Ovary (tissue), 3 donors: ENCODE results near the gene IGF1R.

Experiments
- CTCF ChIP-seq, 3 donors: fragments of 450-650 bp in 2 of 3; fragments of 200-600 bp in 1 of 3; IDR thresholded peaks; one replicate each; pipeline versions ENCODE4 v1.5.1 to v1.8.0; 2016 to 2022; ENCODE audit warnings: antibody characterized with exemption in 3 of 3, mild to moderate bottlenecking in 1 of 3
- EP300 ChIP-seq: sonication (generic); formaldehyde crosslinking; IDR thresholded peaks from one replicate; pipeline ENCODE4 v1.6.1; 2017; ENCODE audit warnings: antibody characterized with exemption
- POLR2A ChIP-seq: fragments of 450-650 bp; IDR thresholded peaks from one replicate; pipeline ENCODE4 v1.6.1; 2017; ENCODE audit warnings: antibody characterized with exemption, mild to moderate bottlenecking, moderate library complexity
- donor health status: DM: no; HTN: no; CAD: no.

GRCh38 chr15:98923579-98923978 lies 275.2 kb downstream of the IGF1R start:
- TF ChIP-seq CTCF (IDR thresholded peaks at IDR 0.05) (no peak), EP300 (no peak), POLR2A (no peak)
